Endothelial cell of umbilical vein (primary cell): ENCODE results near the gene CFAP46. TPM values are rescaled to one million over a fixed set of nuclear protein-coding genes. Genes with fewer than 3 reads are reported as not detected.

Experiments used
- BruUV-seq: library from RNA; stranded (reverse); fragments of 400-500 nt; replicated peaks from 2 replicates; lab custom pipeline; 2021; lab: Mats Ljungman, UMichigan
- CTCF ChIA-PET: fragments of 300-600, 350-600 bp; sonication (Branson Sonifier 250); formaldehyde crosslinking; loops from one replicate; lab custom pipeline; 2021; ENCODE audit warnings: antibody characterized with exemption, inconsistent platforms; lab: Charles Lee
- POLR2A ChIA-PET: fragments of 300-600, 350-600 bp; sonication (Branson Sonifier 250); formaldehyde crosslinking; loops from one replicate; lab custom pipeline; 2021; ENCODE audit warnings: antibody characterized with exemption, inconsistent platforms; lab: Charles Lee
- DNase-seq: peaks from one replicate; pipeline ENCODE4 v3.0.0-alpha.2; 2011; ENCODE audit warnings: low read depth, low spot score
- FAIRE-seq: peaks from 2 replicates; lab custom pipeline; 2011; peaks lifted over from hg19 to GRCh38; lab: Jason Lieb, UNC
- H2AFZ ChIP-seq: 2 replicates; pipeline ENCODE4 v1.6.0; 2012; ENCODE audit warnings: low read depth, low read length, control low read depth, inconsistent platforms
- H3K27ac ChIP-seq: 2 replicates; pipeline ENCODE4 v1.5.1; 2011; ENCODE audit warnings: low read depth, mild to moderate bottlenecking, control low read depth, low read length, moderate library complexity; ENCODE audit not compliant: insufficient read depth
- H3K27me3 ChIP-seq, 2 experiments: 2 replicates each; pipeline versions ENCODE4 v1.6.0 to v1.6.1; 2011; ENCODE audit warnings: low read length in 2 of 2, mixed read lengths in 1 of 2; ENCODE audit not compliant: control insufficient read depth in 2 of 2, insufficient read depth in 2 of 2
- H3K36me3 ChIP-seq, 2 experiments: 2 replicates in 1 of 2; 3 replicates in 1 of 2; pipeline ENCODE4 v1.5.1; 2011; ENCODE audit warnings: low read length in 2 of 2, mild to moderate bottlenecking in 1 of 2, moderate library complexity in 1 of 2; ENCODE audit not compliant: control insufficient read depth in 2 of 2, insufficient read depth in 2 of 2; ENCODE audit errors: extremely low read depth in 1 of 2
- H3K4me1 ChIP-seq: 3 replicates; pipeline ENCODE4 v1.5.1; 2011; ENCODE audit warnings: mild to moderate bottlenecking, low read length; ENCODE audit not compliant: control insufficient read depth, insufficient read depth; ENCODE audit errors: extremely low read depth
- H3K4me2 ChIP-seq: 2 replicates; pipeline ENCODE4 v1.6.1; 2011; ENCODE audit warnings: low read length, control low read depth, mixed read lengths; ENCODE audit not compliant: insufficient read depth
- H3K4me3 ChIP-seq, 3 experiments: fragments of 200-600 bp in 1 of 3; sonication (generic), shearing (Covaris generic) in 1 of 3; replicated peaks in 1 of 3; 2 replicates each; pipeline ENCODE4 v1.5.1; 2011 to 2016; ENCODE audit warnings: control low read depth in 3 of 3, low read length in 3 of 3, mild to moderate bottlenecking in 2 of 3, inconsistent platforms in 1 of 3, low read depth in 1 of 3, moderate library complexity in 1 of 3; ENCODE audit not compliant: insufficient read depth in 1 of 3
- H3K79me2 ChIP-seq: 2 replicates; pipeline ENCODE4 v1.6.0; 2012; ENCODE audit warnings: low read length, inconsistent platforms; ENCODE audit not compliant: control insufficient read depth, insufficient read depth
- H3K9ac ChIP-seq: replicated peaks from 2 replicates; pipeline ENCODE3; 2011; ENCODE audit warnings: low read length, control low read depth; ENCODE audit not compliant: insufficient read depth; ENCODE audit errors: extremely low read depth
- H3K9me1 ChIP-seq: replicated peaks from 3 replicates; pipeline ENCODE4 v1.6.0; 2011; ENCODE audit warnings: mild to moderate bottlenecking, low read length; ENCODE audit not compliant: control insufficient read depth, insufficient read depth; ENCODE audit errors: extremely low read depth
- H3K9me3 ChIP-seq: replicated peaks from 2 replicates; pipeline ENCODE4 v1.5.1; 2012; ENCODE audit warnings: low read length, inconsistent platforms; ENCODE audit not compliant: control insufficient read depth, insufficient read depth
- H4K20me1 ChIP-seq: replicated peaks from 2 replicates; pipeline ENCODE3; 2011; ENCODE audit warnings: mild to moderate bottlenecking, low read length; ENCODE audit not compliant: control insufficient read depth, insufficient read depth; ENCODE audit errors: extremely low read depth
- EZH2 ChIP-seq: IDR thresholded peaks from 2 replicates; pipeline ENCODE4 v1.6.1; 2012; ENCODE audit warnings: borderline replicate concordance, low read depth, mild to moderate bottlenecking, moderate library complexity, low read length, inconsistent platforms; ENCODE audit not compliant: severe bottlenecking
- FOS ChIP-seq: IDR thresholded peaks from 2 replicates; pipeline ENCODE4 v1.6.1; 2011; ENCODE audit warnings: mild to moderate bottlenecking, low read length, moderate library complexity, borderline replicate concordance; ENCODE audit not compliant: insufficient read depth
- GATA2 ChIP-seq: IDR thresholded peaks from 2 replicates; pipeline ENCODE4 v1.7.0; 2011; ENCODE audit warnings: low read depth, mild to moderate bottlenecking, moderate library complexity, mixed read lengths, low read length; ENCODE audit not compliant: insufficient read length, insufficient read depth
- JUN ChIP-seq: IDR thresholded peaks from 2 replicates; pipeline ENCODE4 v1.6.1; 2011; ENCODE audit warnings: borderline replicate concordance, low read depth; ENCODE audit not compliant: insufficient read length, insufficient read depth
- MYC ChIP-seq: IDR thresholded peaks from one replicate; pipeline ENCODE4 v1.6.1; 2011; ENCODE audit warnings: mild to moderate bottlenecking, low read depth, low read length
- POLR2A ChIP-seq: IDR thresholded peaks from 2 replicates; pipeline ENCODE4 v1.6.1; 2012; ENCODE audit warnings: low read depth, mild to moderate bottlenecking, control low read depth, low read length
- POLR2AphosphoS5 ChIP-seq: IDR thresholded peaks from 2 replicates; pipeline ENCODE4 v1.6.1; 2012; ENCODE audit warnings: low read depth, mild to moderate bottlenecking, control low read depth, low read length, moderate library complexity; ENCODE audit not compliant: insufficient read depth
- dilution Hi-C: fragments of 300-500 bp; cut with MboI; formaldehyde crosslinking; loops from one replicate; pipeline ENCODE4 v1.15.0; 2019; ENCODE audit warnings: low sequenced_read_pairs; ENCODE audit not compliant: extremely low pct_ligation_motif_present
- intact Hi-C: fragments of 100-400 bp; cut with micrococcal nuclease; formaldehyde crosslinking; loops from one replicate; pipeline ENCODE4 v1.10.0; 2022
- polyA plus RNA-seq, 4 experiments: library from polyadenylated mRNA; depleted of rRNA in 3 of 4; stranded (reverse) in 3 of 4; unstranded in 1 of 4; fragments of >200 nt; gene quantifications; 2 replicates each; pipeline versions ENCODE4 v1.2.1 to v1.2.3, GENCODE V29; 2011 to 2012; ENCODE audit warnings: missing spikeins in 1 of 4
- total RNA-seq: library from RNA; stranded (reverse); gene quantifications from 2 replicates; pipeline ENCODE4 v1.2.3, GENCODE V29; 2021
- TF ChIP-seq, protein P1 (sequence below), 2 donors: IDR thresholded peaks; 1 replicate in 1 of 2; 2 replicates in 1 of 2; pipeline ENCODE4 v1.5.1; 2011; ENCODE audit warnings: low read length in 2 of 2, mild to moderate bottlenecking in 2 of 2, moderate library complexity in 2 of 2, control low read depth in 1 of 2, inconsistent platforms in 1 of 2, low read depth in 1 of 2; ENCODE audit not compliant: insufficient read depth in 1 of 2; ENCODE audit errors: extremely low read depth in 1 of 2
- TF ChIP-seq, protein P2 (sequence below): IDR thresholded peaks from 2 replicates; pipeline ENCODE4 v1.6.1; 2011; ENCODE audit not compliant: insufficient read depth, insufficient read length

The CFAP46 gene
- total and polyA plus RNA-seq, 2 donors (not counting 3 experiments of a cell fraction or from before 2014, with no cell fraction given) = 0.75 to 0.98 TPM

DNA sequence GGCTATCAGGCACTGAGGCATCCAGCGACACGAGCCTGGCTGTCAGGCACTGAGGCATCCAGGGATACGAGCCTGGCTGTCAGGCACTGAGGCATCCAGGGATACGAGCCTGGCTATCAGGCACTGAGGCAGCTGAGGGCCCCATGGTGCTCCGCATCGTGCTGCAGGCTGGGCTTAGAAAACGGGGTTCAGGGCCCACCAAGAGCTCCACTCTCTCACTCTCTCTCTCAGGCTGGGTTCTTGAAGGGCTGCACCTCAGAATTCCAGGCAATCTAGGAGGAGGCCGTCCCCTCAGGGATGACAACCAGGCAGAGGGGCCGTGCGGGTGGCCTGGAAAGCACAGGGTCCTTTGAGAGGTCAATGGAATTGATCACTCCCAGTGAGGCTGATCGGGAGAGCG, 69.0 kb downstream of the CFAP46 start:
- FAIRE-seq (no peak), DNase-seq (no peak)
- Histone ChIP-seq H3K4me1 (no peaks in the 10 kb centered on the region), H3K9me3 (no peaks in the 10 kb centered on the region), H3K4me3 (no peak overlapping the region), H3K27ac (no peak overlapping the region), H3K79me2 (no peaks in the 10 kb centered on the region), H3K4me2 (no peak overlapping the region), H4K20me1 (no peaks in the 10 kb centered on the region), H3K9ac (no peak overlapping the region), H3K9me1 (no peaks in the 10 kb centered on the region), H3K36me3 (no peaks in the 10 kb centered on the region), H3K27me3 (no peaks in the 10 kb centered on the region), H2AFZ (no peak overlapping the region)
- CTCF ChIA-PET = no interaction called here
- BruUV-seq = no TSS peak
- POLR2A ChIA-PET = no interaction called here
- TF ChIP-seq, protein P1, sequence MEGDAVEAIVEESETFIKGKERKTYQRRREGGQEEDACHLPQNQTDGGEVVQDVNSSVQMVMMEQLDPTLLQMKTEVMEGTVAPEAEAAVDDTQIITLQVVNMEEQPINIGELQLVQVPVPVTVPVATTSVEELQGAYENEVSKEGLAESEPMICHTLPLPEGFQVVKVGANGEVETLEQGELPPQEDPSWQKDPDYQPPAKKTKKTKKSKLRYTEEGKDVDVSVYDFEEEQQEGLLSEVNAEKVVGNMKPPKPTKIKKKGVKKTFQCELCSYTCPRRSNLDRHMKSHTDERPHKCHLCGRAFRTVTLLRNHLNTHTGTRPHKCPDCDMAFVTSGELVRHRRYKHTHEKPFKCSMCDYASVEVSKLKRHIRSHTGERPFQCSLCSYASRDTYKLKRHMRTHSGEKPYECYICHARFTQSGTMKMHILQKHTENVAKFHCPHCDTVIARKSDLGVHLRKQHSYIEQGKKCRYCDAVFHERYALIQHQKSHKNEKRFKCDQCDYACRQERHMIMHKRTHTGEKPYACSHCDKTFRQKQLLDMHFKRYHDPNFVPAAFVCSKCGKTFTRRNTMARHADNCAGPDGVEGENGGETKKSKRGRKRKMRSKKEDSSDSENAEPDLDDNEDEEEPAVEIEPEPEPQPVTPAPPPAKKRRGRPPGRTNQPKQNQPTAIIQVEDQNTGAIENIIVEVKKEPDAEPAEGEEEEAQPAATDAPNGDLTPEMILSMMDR (IDR thresholded peaks at IDR 0.05; ENCODE audit: extremely low read depth in 1 of 2, insufficient read depth in 1 of 2, low read depth in 1 of 2, low read length in 2 of 2) = no peak
- TF ChIP-seq JUN = no peak
- no peak for TF ChIP-seq EZH2
- no peak for TF ChIP-seq GATA2
- no peak for TF ChIP-seq POLR2AphosphoS5
- no peak for TF ChIP-seq MYC
- no peak for TF ChIP-seq POLR2A
- TF ChIP-seq, protein P2, sequence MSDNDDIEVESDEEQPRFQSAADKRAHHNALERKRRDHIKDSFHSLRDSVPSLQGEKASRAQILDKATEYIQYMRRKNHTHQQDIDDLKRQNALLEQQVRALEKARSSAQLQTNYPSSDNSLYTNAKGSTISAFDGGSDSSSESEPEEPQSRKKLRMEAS = no peak
- TF ChIP-seq FOS = no peak
- intact Hi-C loops = no loop called here
- dilution Hi-C loops = no loop called here
